ENCODE results near the gene ADGRA3.

ADGRA3 gene

DNA sequence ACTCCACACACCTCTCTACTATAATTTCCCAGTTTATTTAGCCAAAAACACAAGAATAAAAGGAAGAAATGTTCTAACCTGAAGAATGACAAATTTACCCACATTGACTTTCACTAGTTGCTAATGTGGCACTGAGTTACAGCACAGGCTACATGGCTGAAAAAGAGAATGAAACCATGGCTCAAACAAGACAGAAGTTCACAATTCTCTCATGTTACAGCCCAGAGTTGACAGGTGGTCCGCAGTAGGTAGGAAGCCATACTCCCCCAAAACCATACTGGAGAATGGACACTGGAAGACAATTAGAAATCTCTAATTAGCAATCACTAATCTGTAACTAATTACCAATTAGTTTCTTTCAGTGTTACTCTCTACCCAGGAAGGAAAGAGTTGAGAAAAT, 170.8 kb downstream of the ADGRA3 start:
- DNase-seq = no peak

DNA sequence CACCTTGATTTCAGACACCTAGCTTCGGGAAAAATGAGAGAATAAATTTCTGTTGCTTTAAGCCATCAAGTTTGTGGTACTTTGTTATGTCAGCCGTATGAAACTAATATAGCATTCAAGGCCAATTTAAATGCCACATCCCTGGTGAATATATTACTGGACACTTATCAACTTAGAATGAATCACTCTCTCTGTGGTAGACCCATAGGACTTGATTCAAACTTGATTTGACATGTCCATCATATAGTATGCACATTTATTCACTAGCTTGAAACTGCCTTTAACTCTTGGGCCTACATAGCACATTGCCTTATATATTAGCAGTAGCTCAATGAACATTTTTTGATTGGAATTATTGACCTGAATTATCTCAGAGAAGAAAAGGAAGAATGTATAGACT, 172.3 kb downstream of the ADGRA3 start:
- no peak for DNase-seq

DNA sequence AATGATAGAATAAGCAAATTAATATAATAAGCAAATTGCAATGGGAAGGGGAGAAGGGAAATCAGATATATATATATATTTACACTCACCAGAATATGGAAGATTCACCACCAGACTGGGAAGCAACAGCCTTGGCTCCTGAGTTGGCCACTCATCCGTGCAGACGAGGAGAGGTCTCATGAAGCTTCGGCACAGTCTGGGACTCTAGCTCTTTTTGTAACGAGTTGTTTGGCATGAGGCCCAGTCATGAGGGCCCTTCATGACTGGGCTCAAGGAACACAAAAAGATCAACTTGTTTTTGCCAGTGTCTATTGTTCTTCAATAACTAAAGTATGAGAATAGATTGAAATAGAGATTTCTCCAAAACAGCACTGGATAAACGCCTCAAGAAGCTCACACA, 176.4 kb downstream of the ADGRA3 start:
- DNase-seq = no peak

DNA sequence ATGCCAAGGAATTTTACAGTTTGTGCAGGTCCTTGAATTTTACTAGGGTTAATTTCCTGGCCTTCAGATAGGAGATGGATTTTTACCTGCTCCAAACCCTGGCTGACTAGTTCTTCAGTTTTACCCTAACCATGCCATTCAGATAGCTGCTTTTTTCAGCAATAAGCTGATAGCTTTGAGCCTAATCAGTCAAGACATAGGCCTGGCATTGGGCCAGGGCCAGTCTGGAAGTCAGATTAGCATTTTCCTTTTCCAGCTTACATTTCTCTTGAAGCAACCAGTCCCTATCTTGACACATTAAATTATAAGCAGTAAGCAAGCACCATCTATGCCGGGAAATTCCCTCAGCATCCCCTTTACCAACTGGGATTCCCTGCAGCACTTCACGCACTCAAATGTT, 177.1 kb downstream of the ADGRA3 start:
- no peak for DNase-seq
